Purkinje cell (primary cell): ENCODE measurements around the gene RALGAPA1. TPM values are rescaled to one million over a fixed set of nuclear protein-coding genes. Genes with fewer than 3 reads are reported as not detected.

Experiments used
- polyA plus RNA-seq: library from polyadenylated mRNA; unstranded; fragments of >200 nt; fragmentation: Nextera tagmentation; gene quantifications from 2 replicates; pipeline ENCODE4 v1.2.1, GENCODE V29; 2014

Gene RALGAPA1
- 103 and 104 TPM in 2 replicates for polyA plus RNA-seq

DNA sequence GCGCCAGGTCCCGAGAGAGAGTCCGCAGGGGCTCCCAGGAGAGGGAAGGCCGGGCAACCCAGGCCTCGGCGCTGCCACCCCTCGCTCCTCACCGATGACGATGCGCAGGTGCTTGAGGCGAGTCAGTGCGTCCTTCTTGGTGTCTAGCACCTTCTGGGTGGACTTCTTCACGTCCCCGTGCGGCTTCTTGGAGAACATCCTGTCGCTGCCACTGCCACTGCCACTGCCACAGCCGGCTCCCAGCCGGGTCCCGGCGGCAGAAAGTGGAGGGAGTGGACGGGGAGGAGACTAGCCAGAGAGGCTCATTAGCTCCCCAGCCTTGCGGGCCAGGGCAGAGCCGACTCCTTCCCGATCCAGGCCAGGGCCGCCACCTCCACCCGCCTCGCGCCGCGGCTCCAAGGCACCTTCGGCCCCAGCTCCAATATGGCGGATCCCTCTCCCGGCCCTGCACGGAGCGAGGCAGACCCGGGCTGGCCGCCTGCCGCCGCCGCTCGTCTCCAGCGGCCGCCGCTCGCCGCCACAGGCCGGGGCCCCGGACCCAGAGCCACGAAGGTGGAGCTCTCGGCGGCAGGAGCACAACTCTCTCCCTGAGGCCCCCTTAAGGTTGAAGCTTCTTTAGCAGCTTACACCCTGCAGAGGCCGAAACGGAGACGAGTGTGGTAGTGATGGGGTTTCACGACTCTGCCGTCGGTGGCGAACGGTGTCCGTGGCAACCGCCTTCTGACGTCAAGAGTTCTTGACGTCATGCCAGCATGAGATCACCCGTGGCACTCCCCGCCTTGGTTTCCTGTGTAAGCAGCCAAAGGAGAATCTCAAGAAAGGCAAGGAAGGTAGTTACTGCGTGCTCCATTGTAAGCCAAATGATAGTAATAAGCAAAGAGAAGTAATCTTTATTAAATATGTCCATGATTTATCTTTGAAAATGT is at the start of gene RALGAPA1:
RALGAPA1 (minus strand) TSS at position 658 of the 926 bp plus-strand sequence; CDS start at position 198, 460 bp downstream.

GRCh38 chr14:35826218-35826951 is 17.3 kb upstream of the RALGAPA1 start, which contains the start of gene BRMS1L:
Gene BRMS1L, plus strand, starts transcription at chr14:35826338. Its CDS starts 179 bp downstream, at chr14:35826517.

DNA sequence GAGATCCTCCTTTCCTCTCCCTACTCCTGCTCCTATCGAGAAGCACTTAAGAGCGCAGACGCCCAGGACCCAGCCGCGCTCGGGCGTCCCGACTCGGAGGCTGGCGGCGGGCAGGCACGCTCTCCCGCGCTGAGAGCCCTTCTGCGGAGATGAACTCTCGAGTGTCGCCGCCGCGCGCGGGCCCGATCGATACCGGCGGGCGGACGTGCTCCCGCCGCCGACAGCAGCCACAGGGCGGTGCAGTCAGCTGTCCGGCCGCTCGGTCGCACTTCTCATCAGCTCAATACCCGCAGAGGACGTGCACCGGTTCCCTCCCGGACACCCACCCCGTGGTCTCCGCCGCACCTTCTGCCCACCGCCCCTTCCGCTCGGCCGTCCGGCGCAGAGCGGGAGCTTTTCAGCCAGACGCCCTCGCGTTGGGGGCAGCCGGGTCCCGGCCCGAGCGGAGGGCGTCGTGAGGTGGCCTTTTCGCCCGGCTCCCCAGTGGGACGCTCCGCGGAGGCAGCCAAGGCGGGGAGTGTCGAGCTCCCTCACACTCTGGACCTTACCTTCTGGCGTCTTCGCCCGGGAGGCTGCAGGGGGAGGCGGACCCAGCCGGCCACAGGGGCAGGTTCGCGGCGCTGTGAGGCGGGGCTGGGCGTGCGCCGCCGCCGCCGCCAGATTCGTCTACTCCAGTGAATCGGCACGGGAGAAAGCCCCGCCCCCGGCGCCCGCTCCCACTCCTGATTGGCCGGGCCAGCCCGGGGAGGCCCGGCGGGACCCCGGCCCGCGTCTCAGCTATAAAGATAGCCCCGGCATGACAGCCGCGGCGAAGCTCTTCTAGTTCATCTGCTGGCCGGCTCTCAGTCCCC is 275.5 kb downstream of the RALGAPA1 start, which contains the start of gene INSM2:
INSM2 (plus strand) TSS at position 808 of the 851 bp plus-strand sequence. CDS start 89 bp downstream, outside the sequence.

Other genes starting within 250 kb of the RALGAPA1 start
- gene BRMS1L, start 17.0 kb upstream of the RALGAPA1 start, polyA plus RNA-seq, result 51.5 and 56.9 TPM in 2 replicates